Heart right ventricle (tissue), 16 donors: ENCODE data around the gene NLRP1. TPM values are rescaled to one million over a fixed set of nuclear protein-coding genes. Genes with fewer than 3 reads are reported as not detected.
"Not testable (repeated sequence)": the region's sequence is repeated elsewhere in the genome, so short reads cannot be mapped to it uniquely, and the experiment has no call there.

Source experiments
- ATAC-seq, 8 donors: fragments of 200-7000 bp; cut with Tn5 transposase; one replicate each; pipeline ENCODE4 v1.9.1; 2020; ENCODE audit warnings: mild to moderate bottlenecking in 8 of 8, moderate library complexity in 8 of 8, moderate number of reproducible peaks in 1 of 8
- DNase-seq, 2 donors: peaks; one replicate each; pipeline ENCODE4 v3.0.0-alpha.2; 2020
- H3K27ac ChIP-seq, 10 donors: fragments of 200-600 bp; sonication (generic) in 2 of 10; one replicate each; pipeline versions ENCODE4 v1.5.0 to v1.8.0; 2020 to 2022; ENCODE audit warnings: mild to moderate bottlenecking in 3 of 10
- H3K27me3 ChIP-seq, 7 donors: fragments of 200-600 bp; one replicate each; pipeline ENCODE4 v1.8.0; 2021 to 2022; ENCODE audit warnings: mild to moderate bottlenecking in 2 of 7
- H3K36me3 ChIP-seq, 9 donors: fragments of 200-600 bp; sonication (generic) in 1 of 9; one replicate each; pipeline versions ENCODE4 v1.5.0 to v1.8.0; 2020 to 2022; ENCODE audit warnings: mild to moderate bottlenecking in 2 of 9
- H3K4me1 ChIP-seq, 9 donors: fragments of 200-600 bp; sonication (generic) in 1 of 9; one replicate each; pipeline versions ENCODE4 v1.5.0 to v1.8.0; 2020 to 2022; ENCODE audit warnings: mild to moderate bottlenecking in 4 of 9
- H3K4me3 ChIP-seq, 10 donors: fragments of 200-600 bp; sonication (generic) in 2 of 10; one replicate each; pipeline versions ENCODE4 v1.5.0 to v1.8.0; 2020 to 2022; ENCODE audit warnings: mild to moderate bottlenecking in 7 of 10, moderate library complexity in 2 of 10
- H3K9me3 ChIP-seq, 11 donors: fragments of 200-600 bp in 10 of 11; sonication (generic) in 2 of 11; one replicate each; pipeline versions ENCODE4 v1.5.0 to v1.8.0; 2013 to 2022; ENCODE audit warnings: mild to moderate bottlenecking in 2 of 11, control low read depth in 1 of 11, moderate library complexity in 1 of 11
- WGBS, 2 donors: extraction: QIAGEN DNeasy Blood & Tissue Kit; methylation state at CpG; one replicate each; pipeline ENCODE4 v1.1.7; 2013; ENCODE audit warnings: inconsistent platforms in 1 of 2; 5-methylcytosine and 5-hydroxymethylcytosine counted together
- intact Hi-C, 10 donors: fragments of 100-400 bp; cut with DNase I; formaldehyde crosslinking; loops; one replicate each; pipeline versions ENCODE4 v1.11.1 to v1.14.2; 2022
- polyA plus RNA-seq, 2 donors: library from polyadenylated mRNA; stranded (reverse); fragments of 200-250 nt; gene quantifications; one replicate each; pipeline ENCODE4 v1.2.3, GENCODE V29; 2013
- total RNA-seq, 10 donors: library from RNA; stranded (reverse); fragmentation: NEBNext Ultra II Directional in 3 of 10; extraction: Animal tissue kit (Norgen Biotek cat#: 25700) in 3 of 10; gene quantifications; one replicate each; pipeline versions ENCODE4 v1.2.1 to v1.2.4, GENCODE V29; 2021 to 2023
- TF ChIP-seq, protein P1 (sequence below), 9 donors: fragments of 200-600 bp; sonication (generic) in 2 of 9; IDR thresholded peaks; one replicate each; pipeline versions ENCODE4 v1.5.0 to v1.8.0; 2021 to 2022; ENCODE audit warnings: antibody characterized with exemption in 9 of 9, mild to moderate bottlenecking in 5 of 9, moderate library complexity in 1 of 9
- donor health status: Arrhythmogenic right ventricular cardiomyopathy.
- donor health status: ischemic (EF 13 %, LVEDD 7.1; RV severe dilation, severe dysfunction).
- donor health status: healthy with polysubstance abuse.
- donor health status: DM: no; HTN: yes; CAD: no.
- donor health status: DM: no; HTN: no; CAD: no.
- donor health status: ischemic (EF 25% LVEDD 6.9; RV normal size, moderate dysfunction).
- donor health status: ischemic (EF 25% LVEDD 5.7; RV mildly dilated, moderate dysfunction).
- donor health status: healthy.
- donor health status: DM: yes; HTN: yes; CAD: no.
- donor health status: Ischemic cardiomyopathy.
- donor health status: ischemic (EF 35%, LVEDD 5.7; RV mildly dilated, moderate dysfunction).
- donor health status: nonischemic (EF 11% LVEDD 7.7; RV severe dilation, severe dysfunction).
- donor health status: DM: yes; HTN: yes; CAD: no.
- donor health status: PGD.
- donor health status: ischemic (EF 29% LVEDD 5.4; RV normal size, mild dysfunction).
- donor health status: nonischemic (EF 23%, LVEDD 6.1; RV moderate dilation, normal function).

NLRP1 gene
- total and polyA plus RNA-seq, 12 donors = 4.9 to 34.3 (median 7.6) TPM

DNA sequence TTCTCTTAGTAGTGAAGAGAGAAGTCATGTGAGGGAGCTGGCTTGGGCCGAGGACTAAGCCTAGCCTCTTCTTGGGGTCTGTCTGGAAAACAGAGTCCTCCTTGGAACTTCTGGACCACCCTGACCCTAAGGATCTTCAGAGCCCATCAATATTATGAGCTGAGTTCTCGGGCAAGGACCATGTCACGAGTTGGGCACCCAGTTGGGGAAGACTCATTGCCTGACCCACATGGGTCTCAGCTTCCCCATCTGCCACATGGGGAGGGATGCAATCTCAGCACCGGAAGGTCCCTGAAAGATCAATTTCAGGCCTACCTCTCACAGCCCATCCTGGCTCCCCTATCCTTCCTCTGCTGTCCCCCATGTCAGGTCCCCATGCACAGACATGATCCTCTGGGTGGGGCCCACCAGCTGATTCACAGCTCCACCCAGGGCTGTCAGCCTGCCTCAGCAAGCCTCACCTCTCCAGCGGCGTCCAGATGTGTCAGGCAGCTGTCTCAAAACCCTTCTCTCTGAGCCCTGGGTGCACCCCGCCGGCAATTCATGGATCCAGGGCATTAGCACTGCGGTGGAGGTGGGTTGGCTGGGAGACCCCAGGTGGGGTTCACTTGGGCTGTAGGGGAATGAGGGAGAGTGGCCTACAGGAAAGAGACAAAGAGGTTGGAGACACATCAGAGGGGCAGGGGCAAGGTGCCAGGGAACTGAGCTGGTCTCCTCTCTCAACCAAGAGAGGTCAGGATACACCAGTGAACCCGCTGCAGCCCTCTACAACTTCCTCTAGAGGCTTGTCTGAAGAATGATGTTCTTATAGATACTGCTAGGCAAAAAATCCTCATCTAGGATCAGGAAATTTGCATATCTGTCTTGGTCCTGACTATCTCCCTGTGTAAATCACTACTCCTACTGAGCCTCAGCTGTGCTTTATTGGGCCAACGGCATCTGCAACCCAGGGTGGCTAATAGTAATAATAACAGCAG lies 1.8 kb downstream of the NLRP1 start:
- TF ChIP-seq, protein P1, sequence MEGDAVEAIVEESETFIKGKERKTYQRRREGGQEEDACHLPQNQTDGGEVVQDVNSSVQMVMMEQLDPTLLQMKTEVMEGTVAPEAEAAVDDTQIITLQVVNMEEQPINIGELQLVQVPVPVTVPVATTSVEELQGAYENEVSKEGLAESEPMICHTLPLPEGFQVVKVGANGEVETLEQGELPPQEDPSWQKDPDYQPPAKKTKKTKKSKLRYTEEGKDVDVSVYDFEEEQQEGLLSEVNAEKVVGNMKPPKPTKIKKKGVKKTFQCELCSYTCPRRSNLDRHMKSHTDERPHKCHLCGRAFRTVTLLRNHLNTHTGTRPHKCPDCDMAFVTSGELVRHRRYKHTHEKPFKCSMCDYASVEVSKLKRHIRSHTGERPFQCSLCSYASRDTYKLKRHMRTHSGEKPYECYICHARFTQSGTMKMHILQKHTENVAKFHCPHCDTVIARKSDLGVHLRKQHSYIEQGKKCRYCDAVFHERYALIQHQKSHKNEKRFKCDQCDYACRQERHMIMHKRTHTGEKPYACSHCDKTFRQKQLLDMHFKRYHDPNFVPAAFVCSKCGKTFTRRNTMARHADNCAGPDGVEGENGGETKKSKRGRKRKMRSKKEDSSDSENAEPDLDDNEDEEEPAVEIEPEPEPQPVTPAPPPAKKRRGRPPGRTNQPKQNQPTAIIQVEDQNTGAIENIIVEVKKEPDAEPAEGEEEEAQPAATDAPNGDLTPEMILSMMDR (IDR thresholded peaks at IDR 0.05) = no peak
- Histone ChIP-seq H3K4me1 (peaks cover 10 to 56% (median 42%) of the 10 kb centered on the region in 9 donors), H3K4me3 (peak overlapping the region in 8 of 10 donors; percentile 36 to 71 (median 65)), H3K9me3 (peaks cover 0 to 5% (median 0%) of the 10 kb centered on the region in 11 donors), H3K27me3 (no peaks in the 10 kb centered on the region), H3K27ac (peak overlapping the region in 5 of 10 donors; percentile 81 to 96 (median 92)), H3K36me3 (peaks cover 0 to 36% (median 4%) of the 10 kb centered on the region in 9 donors)
- intact Hi-C loops = loop anchor here in 1 of 10 donors (10.0 kb wide), 1 partner anchor 482 kb away; no protein-coding TSS in a partner anchor
- DNase-seq (no peak), ATAC-seq (no peak)
- 66 to 75% methylated on average over 11 of the region's 11 CpGs for WGBS, 2 donors

DNA sequence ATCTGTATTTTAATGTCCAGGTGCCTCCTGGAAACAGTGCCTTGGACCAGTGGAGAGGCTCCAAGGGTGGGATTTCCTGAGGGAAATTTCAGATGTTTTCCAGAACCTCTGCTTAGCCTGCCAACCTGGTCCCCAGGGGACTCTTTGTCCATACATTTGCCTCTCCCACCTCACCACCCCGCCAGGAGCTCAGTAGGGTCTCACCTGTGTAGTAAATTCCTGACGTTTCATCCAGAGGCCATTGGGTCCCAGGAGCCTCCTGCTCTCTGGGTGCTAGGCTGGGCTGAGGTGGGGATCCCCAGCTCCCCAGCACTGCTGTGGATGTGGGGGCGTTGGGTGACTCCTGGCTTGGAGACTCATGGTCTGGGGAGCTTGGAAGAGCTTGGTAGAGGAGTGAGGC lies 2.7 kb downstream of the NLRP1 start:
- Histone ChIP-seq H3K9me3 (peaks cover 0 to 5% (median 0%) of the 10 kb centered on the region in 11 donors), H3K27me3 (no peaks in the 10 kb centered on the region), H3K4me1 (peaks cover 10 to 56% (median 42%) of the 10 kb centered on the region in 9 donors), H3K4me3 (no peak overlapping the region), H3K27ac (no peak overlapping the region), H3K36me3 (peaks cover 0 to 36% (median 4%) of the 10 kb centered on the region in 9 donors)
- DNase-seq (no peak), ATAC-seq (no peak)
- 61% methylated on average over 3 of the region's 3 CpGs for WGBS, 2 donors
- intact Hi-C loops = loop anchor here in 1 of 10 donors (10.0 kb wide), 1 partner anchor 483 kb away; no protein-coding TSS in a partner anchor
- TF ChIP-seq, protein P1 (IDR thresholded peaks at IDR 0.05) = no peak

DNA sequence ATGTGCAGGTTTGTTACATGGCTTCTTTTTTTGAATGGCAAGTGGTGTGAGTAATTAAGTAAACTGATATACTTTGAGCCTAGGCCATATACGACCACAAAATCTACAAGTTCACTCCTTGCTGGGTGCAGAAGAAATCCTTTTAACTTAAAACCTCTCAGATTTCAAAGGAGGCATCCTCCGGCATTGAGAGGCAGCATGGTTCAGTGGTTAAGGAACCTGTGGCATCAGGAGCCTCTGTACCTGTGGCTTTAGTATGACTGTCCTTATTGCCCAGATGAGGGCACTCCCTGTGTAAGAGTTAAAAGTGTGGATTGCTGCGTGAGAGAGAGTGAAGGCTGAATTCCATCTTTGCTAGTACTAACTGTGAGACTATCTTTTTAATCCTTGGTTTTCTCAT lies 3.3 kb downstream of the NLRP1 start:
- H3K9me3 ChIP-seq = peaks cover 0 to 5% (median 0%) of the 10 kb centered on the region in 11 donors
- intact Hi-C loops = loop anchor here in 1 of 10 donors (10.0 kb wide), 1 partner anchor 484 kb away; no protein-coding TSS in a partner anchor
- H3K4me3 ChIP-seq = no peak overlapping the region
- DNase-seq = no peak
- peaks cover 0 to 36% (median 4%) of the 10 kb centered on the region in 9 donors for H3K36me3 ChIP-seq
- no peak for ATAC-seq
- H3K27ac ChIP-seq = no peak overlapping the region
- TF ChIP-seq, protein P1 (IDR thresholded peaks at IDR 0.05) = no peak
- no peaks in the 10 kb centered on the region for H3K27me3 ChIP-seq
- H3K4me1 ChIP-seq = peaks cover 10 to 52% (median 39%) of the 10 kb centered on the region in 9 donors
- WGBS, 2 donors = 48 to 57% methylated on average over 3 of the region's 3 CpGs

DNA sequence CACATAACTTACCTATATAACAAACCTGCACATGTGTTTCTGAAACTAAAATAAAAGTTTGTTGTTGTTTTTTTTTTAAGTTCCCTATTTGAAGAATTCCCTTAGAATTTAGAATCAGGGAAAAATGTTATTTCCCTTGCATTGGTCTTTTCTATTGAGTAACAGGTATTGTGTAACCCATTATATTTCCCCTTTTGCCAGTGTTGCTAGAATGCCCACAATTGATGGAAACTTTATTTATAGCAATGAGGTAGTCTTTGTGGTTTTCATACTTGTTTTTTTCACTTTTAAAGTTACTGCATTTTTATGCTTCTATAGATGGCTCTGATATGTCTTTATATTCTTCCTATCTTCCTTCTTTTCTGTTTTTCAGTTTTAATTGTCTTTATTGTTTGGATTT lies 3.9 kb downstream of the NLRP1 start:
- intact Hi-C loops = loop anchor here in 1 of 10 donors (10.0 kb wide), 1 partner anchor 484 kb away; no protein-coding TSS in a partner anchor
- peaks cover 0 to 36% (median 4%) of the 10 kb centered on the region in 9 donors for H3K36me3 ChIP-seq
- DNase-seq = no peak
- ATAC-seq = no peak
- H3K4me3 ChIP-seq = no peak overlapping the region
- peaks cover 0 to 5% (median 0%) of the 10 kb centered on the region in 11 donors for H3K9me3 ChIP-seq
- TF ChIP-seq, protein P1 (IDR thresholded peaks at IDR 0.05) = no peak
- H3K27me3 ChIP-seq = no peaks in the 10 kb centered on the region
- H3K27ac ChIP-seq = no peak overlapping the region
- H3K4me1 ChIP-seq = peaks cover 6 to 46% (median 33%) of the 10 kb centered on the region in 9 donors

DNA sequence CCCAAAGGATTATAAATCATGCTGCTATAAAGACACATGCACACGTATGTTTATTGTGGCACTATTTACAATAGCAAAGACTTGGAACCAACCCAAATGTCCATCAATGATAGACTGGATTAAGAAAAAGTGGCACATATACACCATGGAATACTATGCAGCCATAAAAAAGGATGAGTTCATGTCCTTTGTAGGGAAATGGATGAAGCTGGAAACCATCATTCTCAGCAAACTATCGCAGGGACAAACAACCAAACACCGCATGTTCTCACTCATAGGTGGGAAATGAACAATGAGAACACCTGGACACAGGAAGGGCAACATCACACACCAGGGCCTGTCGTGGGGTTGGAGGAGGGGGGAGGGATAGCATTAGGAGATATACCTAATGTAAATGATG lies 5.5 kb downstream of the NLRP1 start:
- ATAC-seq, DNase-seq, H3K27me3 ChIP-seq, intact Hi-C loops, H3K4me3 ChIP-seq, H3K27ac ChIP-seq: not testable (repeated sequence)
- Histone ChIP-seq H3K36me3 (peaks cover 0 to 41% (median 8%) of the 10 kb centered on the region in 9 donors), H3K9me3 (peaks cover 0 to 15% (median 0%) of the 10 kb centered on the region in 11 donors), H3K4me1 (peaks cover 0 to 35% (median 24%) of the 10 kb centered on the region in 9 donors)
- WGBS, 2 donors = 90 to 94% methylated on average over 3 of the region's 4 CpGs

DNA sequence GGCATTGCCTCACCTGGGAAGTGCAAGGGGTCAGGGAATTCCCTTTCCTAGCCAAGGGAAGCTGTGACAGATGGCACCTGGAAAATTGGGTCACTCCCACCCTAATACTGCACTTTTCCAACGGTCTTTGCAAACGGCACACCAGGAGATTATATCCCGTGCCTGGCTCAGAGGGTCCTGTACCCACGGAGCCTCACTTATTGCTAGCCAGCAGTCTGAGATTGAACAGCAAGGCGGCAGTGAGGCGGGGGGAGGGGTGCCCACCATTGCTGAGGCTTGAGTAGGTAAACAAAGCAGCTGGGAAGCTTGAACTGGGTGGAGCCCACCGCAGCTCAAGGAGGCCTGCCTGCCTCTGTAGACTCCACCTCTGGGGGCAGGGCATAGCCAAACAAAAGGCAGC lies 11.3 kb downstream of the NLRP1 start:
- ATAC-seq, H3K4me3 ChIP-seq, H3K4me1 ChIP-seq, H3K27ac ChIP-seq, intact Hi-C loops, H3K27me3 ChIP-seq, DNase-seq: not testable (repeated sequence)
- peaks cover 0 to 35% (median 12%) of the 10 kb centered on the region in 9 donors for H3K36me3 ChIP-seq
- H3K9me3 ChIP-seq = peaks cover 0 to 32% (median 6%) of the 10 kb centered on the region in 11 donors
- WGBS, 2 donors = 92 to 94% methylated on average over 7 of the region's 7 CpGs
